HG03095 (cell line): ENCODE data around the gene DMRTC2.

Source experiments
- ATAC-seq: cut with Tn5 transposase; IDR thresholded peaks from one replicate; pipeline ENCODE4 v1.9.1; 2021; ENCODE audit warnings: moderate library complexity; ENCODE audit not compliant: unreplicated experiment

Gene DMRTC2

GRCh38 chr19:41845051-41845590 lies 279 bp downstream of the DMRTC2 start:
- no peak for ATAC-seq

- no peak for ATAC-seq
These were observed 2.7 kb downstream of the DMRTC2 start for GRCh38 chr19:41847351-41848105.

- ATAC-seq, result no peak
These were observed 3.8 kb downstream of the DMRTC2 start for GRCh38 chr19:41848666-41849065.

- no peak for ATAC-seq
These were observed 4.2 kb downstream of the DMRTC2 start for GRCh38 chr19:41849067-41849466.

GRCh38 chr19:41850381-41850780 lies 5.5 kb downstream of the DMRTC2 start:
- ATAC-seq, result no peak

- no peak for ATAC-seq
These were observed 6.6 kb downstream of the DMRTC2 start for GRCh38 chr19:41851456-41851855.

- ATAC-seq, result no peak
These were observed 8.5 kb downstream of the DMRTC2 start for GRCh38 chr19:41853344-41853743.

- ATAC-seq, result no peak
These were observed 8.9 kb downstream of the DMRTC2 start for GRCh38 chr19:41853768-41854167.

GRCh38 chr19:41859213-41859617 lies 14.4 kb downstream of the DMRTC2 start:
- ATAC-seq, result no peak

- ATAC-seq, result peak; percentile 70
These were observed 15.0 kb downstream of the DMRTC2 start, which contains the start of gene RPS19 for GRCh38 chr19:41859618-41860418. Gene RPS19, plus strand, starts transcription at chr19:41860255. Its CDS starts 520 bp downstream, at chr19:41860775.

GRCh38 chr19:41860419-41861115 lies 15.7 kb downstream of the DMRTC2 start:
- no peak for ATAC-seq

GRCh38 chr19:41861116-41861768 lies 16.4 kb downstream of the DMRTC2 start:
- no peak for ATAC-seq

- ATAC-seq, result no peak
These were observed 17.0 kb downstream of the DMRTC2 start for GRCh38 chr19:41861846-41862245.

- ATAC-seq, result no peak
These were observed 17.7 kb downstream of the DMRTC2 start for GRCh38 chr19:41862445-41862986.

GRCh38 chr19:41863209-41863931 lies 18.5 kb downstream of the DMRTC2 start:
- no peak for ATAC-seq

- no peak for ATAC-seq
These were observed 19.5 kb downstream of the DMRTC2 start for GRCh38 chr19:41864374-41864773.

GRCh38 chr19:41866284-41866683 lies 21.4 kb downstream of the DMRTC2 start:
- ATAC-seq, result no peak

GRCh38 chr19:41868120-41868988 lies 23.5 kb downstream of the DMRTC2 start:
- ATAC-seq, result no peak

GRCh38 chr19:41868989-41869300 lies 24.1 kb downstream of the DMRTC2 start:
- no peak for ATAC-seq
